ENCODE data around the gene TRPM3.

Gene TRPM3

DNA sequence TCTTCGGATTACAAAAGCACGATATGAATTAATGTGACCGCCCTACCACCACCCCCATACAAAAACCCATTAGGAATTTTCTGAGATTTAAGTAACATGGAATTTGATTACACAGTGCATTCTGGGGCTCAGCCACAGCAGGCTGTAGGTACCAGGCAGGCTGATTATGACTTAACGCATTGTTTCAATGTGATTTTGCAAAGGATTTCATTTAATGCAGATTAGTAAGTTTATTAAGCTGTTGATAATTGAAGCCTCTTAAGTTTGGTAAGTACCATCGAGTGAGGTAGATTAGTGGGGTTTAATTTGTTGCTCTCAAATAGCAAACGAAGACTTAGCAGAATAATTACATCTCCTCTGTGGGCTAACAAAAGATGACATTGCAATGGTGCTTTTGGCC is 240.1 kb downstream of the TRPM3 start:
- TF ChIP-seq, protein P1, sequence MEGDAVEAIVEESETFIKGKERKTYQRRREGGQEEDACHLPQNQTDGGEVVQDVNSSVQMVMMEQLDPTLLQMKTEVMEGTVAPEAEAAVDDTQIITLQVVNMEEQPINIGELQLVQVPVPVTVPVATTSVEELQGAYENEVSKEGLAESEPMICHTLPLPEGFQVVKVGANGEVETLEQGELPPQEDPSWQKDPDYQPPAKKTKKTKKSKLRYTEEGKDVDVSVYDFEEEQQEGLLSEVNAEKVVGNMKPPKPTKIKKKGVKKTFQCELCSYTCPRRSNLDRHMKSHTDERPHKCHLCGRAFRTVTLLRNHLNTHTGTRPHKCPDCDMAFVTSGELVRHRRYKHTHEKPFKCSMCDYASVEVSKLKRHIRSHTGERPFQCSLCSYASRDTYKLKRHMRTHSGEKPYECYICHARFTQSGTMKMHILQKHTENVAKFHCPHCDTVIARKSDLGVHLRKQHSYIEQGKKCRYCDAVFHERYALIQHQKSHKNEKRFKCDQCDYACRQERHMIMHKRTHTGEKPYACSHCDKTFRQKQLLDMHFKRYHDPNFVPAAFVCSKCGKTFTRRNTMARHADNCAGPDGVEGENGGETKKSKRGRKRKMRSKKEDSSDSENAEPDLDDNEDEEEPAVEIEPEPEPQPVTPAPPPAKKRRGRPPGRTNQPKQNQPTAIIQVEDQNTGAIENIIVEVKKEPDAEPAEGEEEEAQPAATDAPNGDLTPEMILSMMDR (conservative IDR thresholded peaks at IDR 0.05; ENCODE audit: low read depth, low read length): no peak
- H3K4me3 ChIP-seq (ENCODE audit: low read depth, low read length): no peak overlapping the region
- DNase-seq (ENCODE audit: low read depth): no peak

GRCh38 chr9:70880535-70880934 is 240.9 kb downstream of the TRPM3 start:
- TF ChIP-seq, protein P1 (conservative IDR thresholded peaks at IDR 0.05; ENCODE audit: low read depth, low read length): no peak
- no peak overlapping the region for H3K4me3 ChIP-seq (ENCODE audit: low read depth, low read length)
- no peak for DNase-seq (ENCODE audit: low read depth)

GRCh38 chr9:70878576-70878975 is 242.8 kb downstream of the TRPM3 start:
- no peak for DNase-seq (ENCODE audit: low read depth)
- H3K4me3 ChIP-seq (ENCODE audit: low read depth, low read length): no peak overlapping the region
- TF ChIP-seq, protein P1 (conservative IDR thresholded peaks at IDR 0.05; ENCODE audit: low read depth, low read length): no peak

GRCh38 chr9:70874451-70874850 is 247.0 kb downstream of the TRPM3 start:
- no peak overlapping the region for H3K4me3 ChIP-seq (ENCODE audit: low read depth, low read length)
- peak; percentile 5 for DNase-seq (ENCODE audit: low read depth)
- TF ChIP-seq, protein P1 (conservative IDR thresholded peaks at IDR 0.05; ENCODE audit: low read depth, low read length): no peak

GRCh38 chr9:70873506-70873905 is 247.9 kb downstream of the TRPM3 start:
- TF ChIP-seq, protein P1 (conservative IDR thresholded peaks at IDR 0.05; ENCODE audit: low read depth, low read length): no peak
- no peak for DNase-seq (ENCODE audit: low read depth)

GRCh38 chr9:70868661-70869652 is 252.5 kb downstream of the TRPM3 start:
- peak overlapping the region; percentile 22 for H3K4me3 ChIP-seq (ENCODE audit: low read depth, low read length)
- TF ChIP-seq, protein P1 (conservative IDR thresholded peaks at IDR 0.05; ENCODE audit: low read depth, low read length): no peak
- peak; percentile 34 for DNase-seq (ENCODE audit: low read depth)

More at GRCh38 chr9:70873506-70873905, 247.9 kb downstream of the TRPM3 start:
- H3K4me3 ChIP-seq (ENCODE audit: low read depth, low read length): no peak overlapping the region
